Astrocyte (in vitro differentiated cells and primary cell): ENCODE results near the gene CPNE1.

ENCODE experiments used
- EZH2 ChIP-seq: IDR thresholded peaks from 2 replicates; pipeline ENCODE4 v1.6.1; 2012; ENCODE audit warnings: mild to moderate bottlenecking, low read length, inconsistent platforms; ENCODE audit not compliant: insufficient read depth
- TF ChIP-seq, protein P1 (sequence below): IDR thresholded peaks from 2 replicates; pipeline ENCODE4 v1.5.1; 2011; ENCODE audit warnings: low read depth, mild to moderate bottlenecking, inconsistent platforms, low read length, moderate library complexity; ENCODE audit not compliant: insufficient read depth

DNA sequence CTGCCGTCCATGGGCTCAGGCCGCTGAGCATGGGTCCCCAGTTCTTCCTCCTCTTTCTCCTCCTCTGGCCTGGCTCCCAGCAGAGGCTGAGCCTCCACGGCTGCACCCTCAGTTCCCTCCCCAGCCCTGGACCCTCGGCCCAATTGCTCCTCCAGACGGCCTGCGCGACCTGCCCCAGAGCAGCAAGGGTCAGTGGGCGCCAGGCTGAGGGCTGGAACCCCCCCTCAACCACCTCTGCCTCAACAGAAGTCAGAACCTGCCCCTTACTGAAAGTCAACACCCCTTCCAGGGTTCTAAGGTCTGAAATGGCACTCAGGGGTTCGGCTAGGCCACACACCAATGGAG lies 65.0 kb downstream of the CPNE1 start:
- TF ChIP-seq, protein P1, sequence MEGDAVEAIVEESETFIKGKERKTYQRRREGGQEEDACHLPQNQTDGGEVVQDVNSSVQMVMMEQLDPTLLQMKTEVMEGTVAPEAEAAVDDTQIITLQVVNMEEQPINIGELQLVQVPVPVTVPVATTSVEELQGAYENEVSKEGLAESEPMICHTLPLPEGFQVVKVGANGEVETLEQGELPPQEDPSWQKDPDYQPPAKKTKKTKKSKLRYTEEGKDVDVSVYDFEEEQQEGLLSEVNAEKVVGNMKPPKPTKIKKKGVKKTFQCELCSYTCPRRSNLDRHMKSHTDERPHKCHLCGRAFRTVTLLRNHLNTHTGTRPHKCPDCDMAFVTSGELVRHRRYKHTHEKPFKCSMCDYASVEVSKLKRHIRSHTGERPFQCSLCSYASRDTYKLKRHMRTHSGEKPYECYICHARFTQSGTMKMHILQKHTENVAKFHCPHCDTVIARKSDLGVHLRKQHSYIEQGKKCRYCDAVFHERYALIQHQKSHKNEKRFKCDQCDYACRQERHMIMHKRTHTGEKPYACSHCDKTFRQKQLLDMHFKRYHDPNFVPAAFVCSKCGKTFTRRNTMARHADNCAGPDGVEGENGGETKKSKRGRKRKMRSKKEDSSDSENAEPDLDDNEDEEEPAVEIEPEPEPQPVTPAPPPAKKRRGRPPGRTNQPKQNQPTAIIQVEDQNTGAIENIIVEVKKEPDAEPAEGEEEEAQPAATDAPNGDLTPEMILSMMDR = no peak
- TF ChIP-seq EZH2 = no peak
